Measurements from ENCODE around the gene SV2C. TPM values are rescaled to one million over a fixed set of nuclear protein-coding genes. Genes with fewer than 3 reads are reported as not detected.

Gene SV2C
- total RNA-seq, 1 experiment from 2014 or later: not detected

- CTCF ChIA-PET: interaction anchor here (0.6 to 1.5 kb wide), 2 partner anchors 13 to 273 kb away, joined by 3 to 6 read pairs; no protein-coding TSS in a partner anchor
- no peaks in the 10 kb centered on the region for H3K79me2 ChIP-seq (ENCODE audit: insufficient read depth, low read length)
- H3K36me3 ChIP-seq (ENCODE audit: control insufficient read depth in 1 of 2, insufficient read depth in 2 of 2, low read length in 2 of 2): no peaks in the 10 kb centered on the region
- H2AFZ ChIP-seq (ENCODE audit: low read depth, low read length, poor library complexity, severe bottlenecking): no peak overlapping the region
- TF ChIP-seq EZH2 (IDR thresholded peaks at IDR 0.05) (no peak), ZFX (IDR thresholded peaks at IDR 0.05) (no peak), ZNF274 (IDR thresholded peaks at IDR 0.05; ENCODE audit: low read depth, low read length) (no peak), SIN3A (IDR thresholded peaks at IDR 0.05; ENCODE audit: low read depth) (no peak), SRF (IDR thresholded peaks at IDR 0.05; ENCODE audit: low read depth) (no peak), CEBPB (IDR thresholded peaks at IDR 0.05; ENCODE audit: low read depth) (no peak), CTCF (IDR thresholded peaks at IDR 0.05 in 2 of 3, conservative IDR thresholded peaks at IDR 0.05 in 1 of 3; ENCODE audit: borderline replicate concordance in 1 of 3, insufficient read depth in 1 of 3, low read depth in 2 of 3, low read length in 2 of 3) (no peak), RAD21 (IDR thresholded peaks at IDR 0.05; ENCODE audit: low read depth) (no peak)
- no peak overlapping the region for H3K9ac ChIP-seq (ENCODE audit: low read length)
- H3K4me2 ChIP-seq (ENCODE audit: low read length): no peak overlapping the region
- no peaks in the 10 kb centered on the region for H3K9me3 ChIP-seq (ENCODE audit: control insufficient read depth in 1 of 2, insufficient read depth in 1 of 2, low read depth in 1 of 2, low read length in 2 of 2)
- H4K20me1 ChIP-seq (ENCODE audit: insufficient read depth): no peaks in the 10 kb centered on the region
- no peaks in the 10 kb centered on the region for H3K4me1 ChIP-seq (ENCODE audit: control insufficient read depth in 1 of 2, insufficient read depth in 2 of 2, low read length in 2 of 2)
- no TSS peak for BruUV-seq (replicated peaks)
- ATAC-seq (no peak), DNase-seq (ENCODE audit: low read depth, low spot score) (no peak)
- intact Hi-C loops (cut with micrococcal nuclease): no loop called here
- POLR2A ChIA-PET: no interaction called here
- RAD21 ChIA-PET (ENCODE audit: low non-redundant PET in 1 of 2, low total read pairs in 2 of 2, uncharacterized antibody in 2 of 2, unreplicated experiment in 2 of 2): no interaction called here
- no peak overlapping the region for H3K4me3 ChIP-seq (replicated peaks in 1 of 2; ENCODE audit: low read depth in 1 of 2, low read length in 2 of 2)
- no peak overlapping the region for H3K27ac ChIP-seq (ENCODE audit: low read depth, low read length)
- H3K27me3 ChIP-seq (ENCODE audit: insufficient read depth, low read length): no peaks in the 10 kb centered on the region
- no peaks in the 10 kb centered on the region for H3K9me2 ChIP-seq (ENCODE audit: insufficient read depth)
These were observed 227.0 kb downstream of the SV2C start for GRCh38 chr5:76310208-76310607.

GRCh38 chr5:76312783-76313182, 229.6 kb downstream of the SV2C start:
- no peaks in the 10 kb centered on the region for H3K9me3 ChIP-seq (ENCODE audit: control insufficient read depth in 1 of 2, insufficient read depth in 1 of 2, low read depth in 1 of 2, low read length in 2 of 2)
- ChIA-PET CTCF (no interaction called here), RAD21 (ENCODE audit: low non-redundant PET in 1 of 2, low total read pairs in 2 of 2, uncharacterized antibody in 2 of 2, unreplicated experiment in 2 of 2) (no interaction called here), POLR2A (no interaction called here)
- H3K36me3 ChIP-seq (ENCODE audit: control insufficient read depth in 1 of 2, insufficient read depth in 2 of 2, low read length in 2 of 2): no peaks in the 10 kb centered on the region
- H3K27me3 ChIP-seq (ENCODE audit: insufficient read depth, low read length): no peaks in the 10 kb centered on the region
- H3K4me1 ChIP-seq (ENCODE audit: control insufficient read depth in 1 of 2, insufficient read depth in 2 of 2, low read length in 2 of 2): no peaks in the 10 kb centered on the region
- no peak overlapping the region for H3K4me3 ChIP-seq (replicated peaks in 1 of 2; ENCODE audit: low read depth in 1 of 2, low read length in 2 of 2)
- DNase-seq (ENCODE audit: low read depth, low spot score) (no peak), ATAC-seq (no peak)
- BruUV-seq (replicated peaks): no TSS peak
- H3K79me2 ChIP-seq (ENCODE audit: insufficient read depth, low read length): no peaks in the 10 kb centered on the region
- H3K9me2 ChIP-seq (ENCODE audit: insufficient read depth): no peaks in the 10 kb centered on the region
- intact Hi-C loops (cut with micrococcal nuclease): no loop called here
- H3K27ac ChIP-seq (ENCODE audit: low read depth, low read length): no peak overlapping the region
- no peak overlapping the region for H3K4me2 ChIP-seq (ENCODE audit: low read length)
- no peaks in the 10 kb centered on the region for H4K20me1 ChIP-seq (ENCODE audit: insufficient read depth)
- no peak overlapping the region for H2AFZ ChIP-seq (ENCODE audit: low read depth, low read length, poor library complexity, severe bottlenecking)
- H3K9ac ChIP-seq (ENCODE audit: low read length): no peak overlapping the region
- TF ChIP-seq ZFX (IDR thresholded peaks at IDR 0.05) (no peak), MAX (IDR thresholded peaks at IDR 0.05) (no peak), ZNF274 (IDR thresholded peaks at IDR 0.05; ENCODE audit: low read depth, low read length) (no peak), SRF (IDR thresholded peaks at IDR 0.05; ENCODE audit: low read depth) (no peak), FOSL1 (IDR thresholded peaks at IDR 0.05; ENCODE audit: low read depth) (no peak), ATF3 (IDR thresholded peaks at IDR 0.05) (no peak), ZBTB33 (IDR thresholded peaks at IDR 0.05; ENCODE audit: extremely low read depth, insufficient replicate concordance, low read length) (no peak), TCF7L2 (IDR thresholded peaks at IDR 0.05; ENCODE audit: borderline replicate concordance, extremely low read depth, insufficient read depth, insufficient read length) (no peak)

Data from HCT116 (cell line).